Mesothelial cell of epicardium (in vitro differentiated cells): ENCODE data around the gene CYLD. TPM values are rescaled to one million over a fixed set of nuclear protein-coding genes. Genes with fewer than 3 reads are reported as not detected.

Experiments
- DNase-seq, 2 experiments: peaks; one replicate each; pipeline ENCODE4 v3.0.0; 2021; ENCODE audit warnings: low spot score in 2 of 2; ENCODE audit not compliant: unreplicated experiment in 2 of 2
- H3K27ac Mint-ChIP-seq: 2 replicates; pipeline ENCODE4 v1.8.0; 2021; ENCODE audit warnings: mixed read lengths
- H3K27me3 Mint-ChIP-seq: 2 replicates; pipeline ENCODE4 v1.8.0; 2021; ENCODE audit warnings: low read depth, mixed read lengths
- H3K36me3 Mint-ChIP-seq: 2 replicates; pipeline ENCODE4 v1.8.0; 2021; ENCODE audit warnings: mixed read lengths
- H3K4me1 Mint-ChIP-seq: 2 replicates; pipeline ENCODE4 v1.8.0; 2021; ENCODE audit warnings: mixed read lengths
- H3K4me3 Mint-ChIP-seq: 2 replicates; pipeline ENCODE4 v1.8.0; 2021; ENCODE audit warnings: mild to moderate bottlenecking, moderate library complexity, mixed read lengths
- H3K9me3 Mint-ChIP-seq: 2 replicates; pipeline ENCODE4 v1.8.0; 2021; ENCODE audit warnings: mixed read lengths
- total RNA-seq: library from RNA; stranded (reverse); gene quantifications from 3 replicates; pipeline ENCODE4 v1.2.1, GENCODE V29; 2021
- TF ChIP-seq, protein P1 (sequence below): fragments of 200-600 bp; sonication (generic); IDR thresholded peaks from one replicate; pipeline ENCODE4 v1.5.0; 2021; ENCODE audit warnings: antibody characterized with exemption; ENCODE audit not compliant: unreplicated experiment

CYLD gene
- total RNA-seq, 1 donor from 2014 or later = 20.6 TPM

DNA sequence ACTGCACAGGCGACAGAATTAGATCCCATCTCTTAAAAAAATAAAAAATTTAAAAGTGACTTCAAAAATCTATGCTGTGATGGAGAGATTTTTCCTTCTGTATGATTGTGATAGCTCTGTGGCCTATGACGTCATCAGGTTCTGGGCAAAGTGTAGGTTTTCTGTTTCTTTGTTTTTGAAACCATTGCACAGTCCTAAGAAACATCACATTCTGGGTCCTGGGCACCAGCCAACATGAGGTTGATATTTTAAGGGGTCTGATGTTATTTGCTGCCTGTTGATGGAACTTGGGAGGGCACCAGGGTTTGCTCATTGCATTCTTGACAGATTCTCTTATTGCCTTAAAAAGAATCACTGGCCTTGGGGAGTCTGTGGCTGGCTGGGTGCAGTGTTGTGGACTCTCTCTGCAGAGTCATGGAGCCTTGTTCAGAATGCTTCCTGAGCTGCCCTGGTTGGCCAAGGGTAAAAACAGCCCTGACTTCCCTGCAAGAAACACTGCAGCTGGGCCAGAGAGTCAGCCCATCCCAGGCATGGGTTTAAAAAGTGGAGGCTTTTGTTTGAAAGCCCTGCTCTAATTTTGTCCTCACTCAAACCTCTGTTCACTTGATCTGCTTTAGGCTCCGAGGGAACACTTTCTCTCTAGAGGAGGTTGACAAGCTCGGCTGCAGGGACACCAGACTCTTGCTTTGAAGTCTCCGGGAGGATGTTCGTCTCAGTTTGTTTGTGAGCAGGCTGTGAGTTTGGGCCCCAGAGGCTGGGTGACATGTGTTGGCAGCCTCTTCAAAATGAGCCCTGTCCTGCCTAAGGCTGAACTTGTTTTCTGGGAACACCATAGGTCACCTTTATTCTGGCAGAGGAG lies 10.5 kb upstream of the CYLD start:
- Mint-ChIP-seq H3K27ac (no peak overlapping the region), H3K27me3 (peaks cover 27% of the 10 kb centered on the region), H3K4me3 (no peak overlapping the region), H3K9me3 (no peaks in the 10 kb centered on the region), H3K4me1 (peaks cover 9% of the 10 kb centered on the region), H3K36me3 (no peaks in the 10 kb centered on the region)
- TF ChIP-seq, protein P1, sequence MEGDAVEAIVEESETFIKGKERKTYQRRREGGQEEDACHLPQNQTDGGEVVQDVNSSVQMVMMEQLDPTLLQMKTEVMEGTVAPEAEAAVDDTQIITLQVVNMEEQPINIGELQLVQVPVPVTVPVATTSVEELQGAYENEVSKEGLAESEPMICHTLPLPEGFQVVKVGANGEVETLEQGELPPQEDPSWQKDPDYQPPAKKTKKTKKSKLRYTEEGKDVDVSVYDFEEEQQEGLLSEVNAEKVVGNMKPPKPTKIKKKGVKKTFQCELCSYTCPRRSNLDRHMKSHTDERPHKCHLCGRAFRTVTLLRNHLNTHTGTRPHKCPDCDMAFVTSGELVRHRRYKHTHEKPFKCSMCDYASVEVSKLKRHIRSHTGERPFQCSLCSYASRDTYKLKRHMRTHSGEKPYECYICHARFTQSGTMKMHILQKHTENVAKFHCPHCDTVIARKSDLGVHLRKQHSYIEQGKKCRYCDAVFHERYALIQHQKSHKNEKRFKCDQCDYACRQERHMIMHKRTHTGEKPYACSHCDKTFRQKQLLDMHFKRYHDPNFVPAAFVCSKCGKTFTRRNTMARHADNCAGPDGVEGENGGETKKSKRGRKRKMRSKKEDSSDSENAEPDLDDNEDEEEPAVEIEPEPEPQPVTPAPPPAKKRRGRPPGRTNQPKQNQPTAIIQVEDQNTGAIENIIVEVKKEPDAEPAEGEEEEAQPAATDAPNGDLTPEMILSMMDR = no peak
- DNase-seq = no peak

DNA sequence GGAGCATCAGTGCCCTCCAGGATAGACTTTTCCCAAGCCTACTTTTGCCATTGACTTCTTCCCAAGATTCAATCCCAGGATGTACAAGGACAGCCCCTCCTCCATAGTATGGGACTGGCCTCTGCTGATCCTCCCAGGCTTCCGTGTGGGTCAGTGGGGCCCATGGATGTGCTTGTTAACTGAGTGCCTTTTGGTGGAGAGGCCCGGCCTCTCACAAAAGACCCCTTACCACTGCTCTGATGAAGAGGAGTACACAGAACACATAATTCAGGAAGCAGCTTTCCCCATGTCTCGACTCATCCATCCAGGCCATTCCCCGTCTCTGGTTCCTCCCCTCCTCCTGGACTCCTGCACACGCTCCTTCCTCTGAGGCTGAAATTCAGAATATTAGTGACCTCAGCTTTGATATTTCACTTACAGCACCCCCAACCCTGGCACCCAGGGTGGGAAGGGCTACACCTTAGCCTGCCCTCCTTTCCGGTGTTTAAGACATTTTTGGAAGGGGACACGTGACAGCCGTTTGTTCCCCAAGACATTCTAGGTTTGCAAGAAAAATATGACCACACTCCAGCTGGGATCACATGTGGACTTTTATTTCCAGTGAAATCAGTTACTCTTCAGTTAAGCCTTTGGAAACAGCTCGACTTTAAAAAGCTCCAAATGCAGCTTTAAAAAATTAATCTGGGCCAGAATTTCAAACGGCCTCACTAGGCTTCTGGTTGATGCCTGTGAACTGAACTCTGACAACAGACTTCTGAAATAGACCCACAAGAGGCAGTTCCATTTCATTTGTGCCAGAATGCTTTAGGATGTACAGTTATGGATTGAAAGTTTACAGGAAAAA lies 9.7 kb upstream of the CYLD start:
- peaks cover 35% of the 10 kb centered on the region for H3K27me3 Mint-ChIP-seq
- H3K9me3 Mint-ChIP-seq = no peaks in the 10 kb centered on the region
- no peak for DNase-seq
- H3K36me3 Mint-ChIP-seq = no peaks in the 10 kb centered on the region
- H3K4me1 Mint-ChIP-seq = peaks cover 9% of the 10 kb centered on the region
- TF ChIP-seq, protein P1 = no peak
- no peak overlapping the region for H3K27ac Mint-ChIP-seq
- H3K4me3 Mint-ChIP-seq = no peak overlapping the region

DNA sequence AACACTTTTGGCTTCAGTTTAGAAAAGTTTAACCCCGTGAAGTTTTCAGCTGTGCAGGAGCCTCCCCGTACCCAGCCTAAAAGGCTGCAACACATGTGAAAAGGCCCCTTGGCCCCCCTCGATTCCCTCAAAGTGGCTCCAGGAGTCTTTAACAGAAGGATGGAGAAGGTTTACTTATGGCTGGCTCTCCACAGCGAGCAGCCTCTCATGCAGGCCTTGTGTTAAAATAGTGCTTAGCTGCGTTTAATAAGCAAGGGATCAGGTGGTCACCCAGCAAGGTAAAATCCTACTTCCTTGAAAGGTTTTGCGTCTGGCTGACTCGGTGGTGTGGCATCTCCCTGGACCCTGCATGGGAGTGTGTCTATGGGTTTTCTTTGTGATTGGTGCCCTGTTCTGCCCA lies 8.4 kb upstream of the CYLD start:
- Mint-ChIP-seq H3K4me1 (peaks cover 9% of the 10 kb centered on the region), H3K36me3 (no peaks in the 10 kb centered on the region), H3K27me3 (peaks cover 43% of the 10 kb centered on the region), H3K4me3 (no peak overlapping the region), H3K27ac (no peak overlapping the region), H3K9me3 (no peaks in the 10 kb centered on the region)
- TF ChIP-seq, protein P1 = no peak
- no peak for DNase-seq

GRCh38 chr16:50735629-50736122 lies 6.2 kb upstream of the CYLD start:
- Mint-ChIP-seq H3K36me3 (no peaks in the 10 kb centered on the region), H3K27me3 (peaks cover 53% of the 10 kb centered on the region), H3K9me3 (no peaks in the 10 kb centered on the region), H3K4me1 (peaks cover 9% of the 10 kb centered on the region), H3K4me3 (no peak overlapping the region), H3K27ac (no peak overlapping the region)
- TF ChIP-seq, protein P1 = no peak
- DNase-seq = no peak

- TF ChIP-seq, protein P1 = no peak
- Mint-ChIP-seq H3K36me3 (no peaks in the 10 kb centered on the region), H3K4me3 (no peak overlapping the region), H3K9me3 (no peaks in the 10 kb centered on the region), H3K4me1 (peaks cover 12% of the 10 kb centered on the region), H3K27ac (no peak overlapping the region), H3K27me3 (peaks cover 53% of the 10 kb centered on the region)
- no peak for DNase-seq
Observed at GRCh38 chr16:50736448-50736847, 5.4 kb upstream of the CYLD start.
